Activated effector memory CD4-positive, alpha-beta T cell treated with Interleukin-2 at 50 U/mL for 16 hours (primary cell): ENCODE measurements around the gene FRMPD3.
"Not testable (repeated sequence)": the region's sequence is repeated elsewhere in the genome, so short reads cannot be mapped to it uniquely, and the experiment has no call there.

Source experiments
- DNase-seq: peaks from one replicate; pipeline ENCODE4 v3.0.0-alpha.2; 2020

Gene FRMPD3

DNA sequence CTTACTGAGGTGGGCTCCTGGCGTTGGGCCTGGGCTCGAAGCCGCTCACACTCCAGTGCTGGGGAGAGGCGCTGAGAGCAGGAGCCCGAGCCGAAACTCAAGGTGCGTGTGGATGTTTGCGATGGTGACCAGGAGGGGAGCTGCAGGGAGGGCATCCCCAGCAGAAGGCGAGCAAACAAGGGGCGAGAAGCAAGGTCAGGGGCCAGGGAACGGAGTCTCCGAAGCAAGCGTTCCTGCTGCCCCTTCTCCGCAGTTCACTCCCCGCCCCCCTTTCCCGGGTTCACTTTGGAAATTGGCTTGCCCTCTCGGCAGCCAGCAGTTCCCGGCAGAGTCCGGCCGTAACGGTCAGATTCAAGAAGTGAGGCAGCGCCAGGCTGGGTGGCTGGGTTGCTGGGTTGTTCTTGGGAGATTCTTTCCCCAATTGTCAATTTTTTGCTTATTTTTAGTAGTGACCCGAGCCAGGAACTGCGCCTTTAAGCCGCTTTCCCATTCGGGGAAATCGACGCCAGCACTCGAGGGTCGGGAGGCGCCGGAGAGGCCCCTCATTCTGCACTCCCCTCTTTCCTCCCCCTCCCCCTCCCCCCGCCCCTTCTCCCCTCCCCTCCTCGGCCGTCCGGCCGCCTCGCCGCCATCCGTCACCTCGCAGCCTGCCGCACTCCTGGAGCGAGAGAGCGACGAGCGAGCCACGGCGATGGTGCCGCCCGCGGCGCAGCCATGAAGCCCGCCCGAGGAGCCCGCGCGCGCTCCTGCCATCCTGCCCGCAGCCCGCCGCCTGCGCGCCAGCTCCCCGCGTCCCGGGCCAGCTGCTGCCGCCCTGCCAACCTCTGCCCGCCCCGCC, at the start of gene FRMPD3:
FRMPD3 (plus strand) TSS at position 655 of the 838 bp plus-strand sequence. CDS start 76,937 bp downstream, outside the sequence.
- no peak for DNase-seq

DNA sequence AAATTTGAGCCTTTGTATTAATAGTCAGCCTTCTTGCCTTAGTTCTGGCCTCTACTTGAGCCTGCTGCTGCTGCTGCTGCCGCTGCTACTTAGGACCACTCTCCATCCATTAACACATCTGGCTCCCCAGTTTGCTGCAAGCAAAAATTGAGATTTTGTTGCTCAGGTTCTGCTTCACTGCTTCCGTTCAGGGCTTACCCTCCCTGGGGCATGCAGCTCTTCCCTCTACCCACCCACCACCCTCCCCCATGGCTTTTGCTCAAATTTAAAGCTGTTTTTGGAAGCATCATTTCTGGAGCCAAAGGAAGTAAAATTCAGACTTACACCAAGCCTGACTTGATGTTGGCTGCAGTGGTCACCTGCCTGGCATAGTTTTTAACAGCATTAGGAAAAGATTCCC, 28.9 kb upstream of the FRMPD3 start:
- DNase-seq: no peak

DNA sequence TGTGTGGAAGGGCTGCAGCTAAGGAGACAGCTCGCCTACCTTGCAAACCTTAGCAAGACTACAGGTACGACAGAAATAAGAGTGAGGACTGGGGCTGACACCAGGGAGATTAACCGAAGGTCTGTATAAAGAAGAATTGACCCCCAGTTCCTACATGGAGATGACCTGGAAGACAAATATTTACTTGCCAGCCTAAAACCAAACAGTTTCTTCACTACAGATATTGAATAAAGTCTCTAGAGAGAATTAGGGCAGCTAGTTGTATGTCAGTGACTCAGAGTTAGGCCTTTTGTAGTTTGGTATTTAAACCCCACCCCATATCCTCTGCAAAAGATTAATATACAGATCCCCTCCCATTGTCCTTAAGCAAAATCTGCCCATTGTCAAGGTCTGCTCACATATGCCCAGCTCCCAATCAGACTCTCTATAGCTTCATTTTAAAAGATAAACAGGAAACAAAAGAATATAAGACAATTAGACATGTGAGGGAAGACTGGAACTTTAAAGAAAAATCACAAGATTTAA, 28.1 kb upstream of the FRMPD3 start:
- DNase-seq: no peak

DNA sequence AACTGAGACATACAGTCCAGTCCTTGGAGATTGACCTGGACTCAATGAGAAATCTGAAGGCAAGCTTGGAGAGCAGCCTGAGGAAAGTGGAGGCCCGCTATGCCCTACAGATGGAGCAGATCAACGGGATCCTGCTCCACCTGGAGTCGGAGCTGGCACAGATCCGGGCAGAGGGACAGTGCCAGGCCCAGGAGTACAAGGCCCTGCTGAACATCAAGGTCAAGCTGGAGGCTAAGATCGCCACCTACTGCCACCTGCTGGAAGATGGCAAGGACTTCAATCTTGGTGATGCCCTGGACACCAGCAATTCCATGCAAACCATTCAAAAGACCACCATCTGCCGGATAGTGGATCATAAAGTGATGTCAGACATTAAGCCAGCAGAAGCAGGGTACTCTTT, 20.4 kb upstream of the FRMPD3 start:
- DNase-seq: no peak

DNA sequence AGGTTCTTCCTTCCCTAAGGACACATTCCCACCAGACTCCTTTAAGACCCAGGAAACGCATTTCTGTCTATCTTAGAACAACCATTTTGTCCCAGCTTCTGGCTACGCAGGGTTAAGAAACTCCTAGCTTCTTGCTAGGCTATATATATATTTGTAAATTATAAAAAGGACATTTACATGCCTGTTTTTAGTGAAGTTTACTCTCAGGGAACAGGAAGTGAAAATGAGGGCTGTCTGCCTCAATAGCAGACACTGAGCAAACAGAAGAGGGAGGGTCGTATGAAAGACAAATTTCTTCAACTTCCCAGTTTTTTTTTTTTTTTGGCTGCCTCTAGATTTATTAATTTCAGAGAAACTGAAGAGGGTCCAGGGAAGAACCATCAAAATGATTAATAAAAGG, 9.3 kb upstream of the FRMPD3 start:
- no peak for DNase-seq

DNA sequence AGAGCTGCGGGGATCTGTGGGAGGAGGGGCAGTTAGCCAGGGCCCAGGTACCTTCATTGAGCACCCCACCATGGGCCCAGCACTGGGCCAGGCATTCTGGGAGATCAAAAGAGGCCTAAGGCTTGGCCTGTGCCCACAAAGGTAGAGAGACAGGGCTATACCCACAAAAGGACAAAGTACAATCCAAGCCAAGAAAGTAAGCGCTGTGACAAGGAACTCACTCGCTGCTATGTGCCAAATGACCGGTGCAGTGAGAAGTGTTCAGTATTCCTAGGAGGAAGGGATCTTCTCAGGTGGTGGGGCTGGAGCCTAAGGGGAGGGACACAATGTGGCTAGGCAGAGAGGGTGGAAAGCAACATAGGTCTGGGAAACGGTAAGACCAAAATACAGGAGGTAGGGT, 8.8 kb upstream of the FRMPD3 start:
- no peak for DNase-seq

GRCh38 chrX:107442914-107443527, 6.4 kb upstream of the FRMPD3 start:
- no peak for DNase-seq

GRCh38 chrX:107445146-107445545, 4.3 kb upstream of the FRMPD3 start:
- DNase-seq: no peak

DNA sequence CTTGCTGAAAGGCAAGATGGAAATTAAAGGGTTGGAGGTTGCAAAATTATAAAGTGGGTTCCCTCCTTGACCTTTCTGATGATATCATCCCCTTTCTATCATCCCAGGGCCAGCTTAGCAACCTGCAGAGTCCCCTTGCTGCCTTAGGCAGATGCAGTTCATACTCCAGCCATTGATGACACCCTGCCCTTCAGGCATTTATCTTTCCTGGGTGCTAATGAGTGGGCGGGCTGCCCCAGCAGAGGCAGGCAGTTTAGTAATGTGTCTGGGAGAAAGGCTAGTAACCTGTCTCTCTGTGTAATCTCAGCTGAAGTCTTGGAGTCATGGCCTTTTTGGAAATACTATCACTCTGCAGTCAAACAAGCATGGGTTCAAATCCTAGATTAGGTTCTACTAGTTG, 3.8 kb upstream of the FRMPD3 start:
- no peak for DNase-seq

- no peak for DNase-seq
Observed at GRCh38 chrX:107447642-107448041, 1.8 kb upstream of the FRMPD3 start.

DNA sequence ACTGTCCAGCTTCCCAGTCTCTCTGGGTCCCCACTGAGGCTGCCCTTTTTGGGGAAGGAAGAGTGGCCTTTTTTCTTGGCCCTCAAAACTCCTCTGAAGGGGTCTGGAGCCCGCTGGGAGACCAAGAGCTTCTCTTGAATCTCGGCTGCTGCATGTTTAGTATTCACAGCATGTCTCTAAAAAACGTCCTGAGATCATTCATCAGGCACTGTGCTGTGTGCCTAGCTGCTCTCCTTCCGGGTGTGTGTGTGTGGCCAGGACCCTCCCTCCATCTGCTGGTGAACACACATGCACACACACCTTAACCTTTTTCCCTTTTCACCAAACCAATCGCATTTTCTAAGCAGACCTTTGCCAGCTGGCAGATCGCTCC, 841 bp upstream of the FRMPD3 start:
- no peak for DNase-seq

GRCh38 chrX:107450823-107451509, 1.5 kb downstream of the FRMPD3 start:
- DNase-seq: no peak

DNA sequence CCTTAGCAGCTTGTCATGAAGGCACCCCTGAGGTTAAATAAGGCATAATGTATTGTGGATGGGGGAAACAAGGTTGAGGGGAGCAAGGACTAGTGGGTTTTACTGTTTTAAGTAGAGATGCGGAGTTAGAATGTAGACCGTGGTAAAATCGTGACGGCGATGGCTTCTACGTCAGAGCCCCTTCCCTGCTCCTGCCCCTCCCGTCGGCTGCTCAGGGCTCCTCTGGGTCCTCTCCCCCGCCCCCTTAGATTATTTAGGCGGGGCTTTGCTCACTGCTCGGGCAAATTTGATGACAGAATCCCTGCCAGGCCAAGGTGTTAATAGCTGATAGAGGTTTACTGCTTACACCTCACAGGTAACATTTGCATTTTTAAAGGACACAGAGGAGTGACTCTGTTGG, 2.3 kb downstream of the FRMPD3 start:
- no peak for DNase-seq

GRCh38 chrX:107452581-107452980, 3.1 kb downstream of the FRMPD3 start:
- no peak for DNase-seq

GRCh38 chrX:107454302-107454701, 4.8 kb downstream of the FRMPD3 start:
- no peak for DNase-seq

GRCh38 chrX:107457289-107457688, 7.8 kb downstream of the FRMPD3 start:
- DNase-seq: no peak

- DNase-seq: no peak
Observed at GRCh38 chrX:107465932-107466620, 16.6 kb downstream of the FRMPD3 start.

- DNase-seq: no peak
Observed at GRCh38 chrX:107467271-107467670, 17.8 kb downstream of the FRMPD3 start.

DNA sequence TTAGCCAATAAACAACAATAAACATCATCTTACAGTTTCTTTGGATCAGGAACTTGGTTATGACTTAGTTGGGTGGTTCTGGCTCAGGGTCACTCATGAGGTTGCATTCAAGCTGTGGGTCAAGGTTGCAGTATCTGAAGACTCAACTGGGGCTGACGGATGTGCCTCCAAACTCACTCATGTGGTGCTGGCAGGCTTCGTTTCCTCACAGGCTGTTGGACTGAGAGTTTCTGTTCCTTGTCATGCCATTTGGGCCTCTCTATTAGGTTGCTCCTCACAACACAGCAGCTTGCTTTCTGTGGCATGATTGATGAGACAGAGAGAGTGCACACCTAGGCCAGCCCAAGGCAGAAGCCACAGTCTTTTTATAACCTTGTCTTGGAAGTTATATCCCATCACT, 20.7 kb downstream of the FRMPD3 start:
- no peak for DNase-seq

DNA sequence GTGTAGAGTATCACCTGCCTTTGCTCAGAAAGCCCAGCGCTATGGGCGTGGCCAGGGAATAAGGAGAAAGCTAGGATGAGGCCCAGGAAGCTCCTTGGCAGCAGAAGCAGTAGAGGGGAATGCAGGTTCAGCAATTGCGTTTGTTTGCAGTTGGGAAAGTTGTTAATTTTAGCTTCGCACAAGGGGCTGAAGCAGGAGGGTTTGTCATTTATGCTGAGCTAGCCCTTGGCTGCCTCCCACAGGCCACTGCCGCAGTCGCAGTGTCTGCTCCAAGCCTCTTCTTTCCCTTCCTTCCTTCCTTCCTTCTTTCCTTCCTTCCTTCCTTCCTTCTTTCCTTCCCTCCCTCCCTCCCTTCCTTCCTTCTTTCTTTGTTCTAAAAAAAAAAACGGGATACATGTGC, 21.5 kb downstream of the FRMPD3 start:
- no peak for DNase-seq

GRCh38 chrX:107471420-107471819, 22.0 kb downstream of the FRMPD3 start:
- not testable (repeated sequence) for DNase-seq

DNA sequence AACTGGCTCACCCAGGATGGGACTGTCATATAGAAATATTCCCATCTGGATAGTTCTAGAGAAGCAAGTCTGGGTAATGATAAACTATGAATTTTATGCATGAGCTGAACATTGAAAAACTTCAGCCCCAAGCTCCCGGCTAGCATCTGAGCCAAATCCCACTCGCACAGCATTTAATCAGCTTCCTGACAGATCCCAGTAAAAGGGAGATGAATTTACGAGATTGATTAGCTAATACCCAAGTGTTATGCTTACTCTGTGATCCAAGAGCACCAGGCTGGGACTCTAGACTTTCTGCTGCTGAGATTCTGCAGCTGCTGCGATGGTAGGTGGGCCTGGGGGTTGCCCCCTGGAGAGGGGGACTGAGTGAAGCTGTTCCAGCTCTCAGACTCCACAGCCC, 28.0 kb downstream of the FRMPD3 start:
- DNase-seq: no peak

DNA sequence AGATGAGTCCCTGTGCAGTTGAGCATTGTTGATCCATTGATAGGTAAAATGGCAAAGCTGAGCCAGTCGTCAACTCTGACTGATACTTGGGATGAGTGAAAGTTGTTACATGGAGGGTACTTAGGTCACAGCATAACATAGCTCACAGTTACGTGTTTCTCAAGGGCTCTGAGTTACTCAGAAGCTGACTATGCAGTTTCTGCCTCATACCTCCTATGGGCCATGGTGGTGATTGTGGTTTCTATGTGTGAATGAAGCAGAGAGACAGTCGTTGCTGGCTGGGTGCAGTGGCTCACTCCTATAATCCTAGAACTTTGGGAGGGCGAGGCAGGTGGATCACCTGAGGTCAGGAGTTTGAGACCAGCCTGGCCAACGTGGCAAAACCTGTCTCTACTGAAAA, 30.8 kb downstream of the FRMPD3 start:
- DNase-seq: no peak
